NCI-H82 treated with DMSO at 0.1 percent for 48 hours (cell line): ENCODE results near the gene ABI3.

ENCODE experiments used
- DNase-seq: peaks from one replicate; lab custom pipeline; 2025; ENCODE audit not compliant: unreplicated experiment; lab: John Stamatoyannopoulos, UW

The ABI3 gene

GRCh38 chr17:49197346-49197998, 13.0 kb upstream of the ABI3 start:
- no peak for DNase-seq

DNA sequence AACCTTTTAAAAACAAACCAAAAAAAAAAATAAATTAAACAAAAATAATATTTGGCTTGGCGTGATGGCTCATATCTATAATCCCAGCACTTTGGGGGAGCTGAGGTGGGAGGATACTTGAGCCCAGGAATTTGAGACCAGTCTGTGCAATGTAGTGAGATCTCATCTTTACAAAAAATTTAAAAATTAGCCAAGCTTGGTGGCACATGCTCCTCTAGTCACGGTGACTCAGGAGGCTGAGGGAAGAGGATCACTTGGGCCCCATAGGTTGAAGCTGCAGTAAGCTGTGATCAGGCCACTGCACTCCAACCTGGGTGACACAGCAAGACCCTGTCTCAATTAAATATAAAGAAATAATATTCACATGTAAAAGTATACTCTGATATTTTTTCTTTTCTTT, 12.3 kb upstream of the ABI3 start:
- no peak for DNase-seq

GRCh38 chr17:49200423-49201083, 10.0 kb upstream of the ABI3 start:
- peak; percentile 91 for DNase-seq

DNA sequence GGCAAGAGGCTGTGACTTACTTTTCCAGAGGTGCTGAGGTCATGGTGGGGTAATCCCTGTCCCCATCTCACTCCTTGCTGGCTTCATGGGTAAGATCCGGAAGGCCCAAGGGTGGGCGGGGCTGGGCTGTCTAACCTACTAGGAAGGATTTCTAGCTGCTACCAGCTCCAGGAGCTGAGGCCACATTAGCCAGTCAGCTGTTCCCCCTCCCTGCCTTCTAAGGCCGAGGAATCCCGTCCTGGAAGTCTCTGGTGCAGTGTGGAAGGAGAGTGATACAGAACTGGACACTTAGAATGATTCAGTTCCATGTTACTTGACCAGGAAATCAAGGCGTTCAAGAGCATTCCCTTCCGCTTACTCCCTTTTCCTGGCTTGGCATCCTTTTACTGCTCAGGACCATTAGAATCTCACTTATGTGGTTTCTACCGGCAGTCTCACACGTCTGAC, 9.0 kb upstream of the ABI3 start:
- peak; percentile 82 for DNase-seq

GRCh38 chr17:49203796-49204195, 6.7 kb upstream of the ABI3 start:
- DNase-seq, result no peak

- DNase-seq, result no peak
Measured at GRCh38 chr17:49204516-49204915, 6.0 kb upstream of the ABI3 start.

GRCh38 chr17:49209061-49209571, 1.4 kb upstream of the ABI3 start:
- peak; percentile 65 for DNase-seq

DNA sequence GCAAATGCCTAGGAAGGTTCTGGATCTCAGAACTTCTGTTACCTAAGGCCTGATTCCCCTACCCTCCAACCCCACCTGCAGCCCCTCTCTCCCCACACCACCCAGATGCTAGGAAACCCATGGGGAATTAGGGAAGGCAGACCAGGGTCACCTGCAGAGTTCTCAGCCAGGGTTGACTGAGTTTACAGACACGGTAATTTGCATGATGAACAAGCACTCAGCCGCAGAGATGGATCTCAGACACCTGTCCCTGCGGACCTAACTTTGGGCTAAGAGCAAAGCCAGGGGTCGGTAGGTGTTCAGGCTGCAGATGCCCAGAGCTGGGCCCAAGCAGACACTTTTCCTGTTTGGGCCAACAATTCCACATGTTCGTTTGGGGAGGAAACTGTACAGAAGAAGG, 2.9 kb downstream of the ABI3 start:
- DNase-seq, result no peak

DNA sequence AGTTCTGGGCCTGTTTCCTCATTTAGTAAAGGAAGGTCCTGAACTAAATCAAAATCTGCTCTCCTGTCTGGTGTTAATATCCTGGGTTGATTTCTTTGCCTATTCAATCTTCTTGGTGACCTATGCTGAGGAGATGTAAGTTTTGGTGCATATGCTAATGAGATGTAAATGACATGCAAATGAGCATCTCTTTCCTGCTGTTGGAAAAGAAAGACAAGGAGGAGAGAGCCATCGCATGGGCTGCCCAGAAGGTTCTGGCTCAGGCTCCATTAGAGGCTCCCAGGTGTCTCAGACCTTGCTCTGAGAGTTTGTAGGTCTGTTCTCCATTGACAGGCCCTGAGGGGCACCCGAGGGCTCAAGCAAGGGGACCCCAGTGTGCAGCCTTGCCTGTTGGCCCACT, 3.3 kb downstream of the ABI3 start:
- no peak for DNase-seq

- DNase-seq, result no peak
Measured at GRCh38 chr17:49214676-49215360, 4.3 kb downstream of the ABI3 start.

DNA sequence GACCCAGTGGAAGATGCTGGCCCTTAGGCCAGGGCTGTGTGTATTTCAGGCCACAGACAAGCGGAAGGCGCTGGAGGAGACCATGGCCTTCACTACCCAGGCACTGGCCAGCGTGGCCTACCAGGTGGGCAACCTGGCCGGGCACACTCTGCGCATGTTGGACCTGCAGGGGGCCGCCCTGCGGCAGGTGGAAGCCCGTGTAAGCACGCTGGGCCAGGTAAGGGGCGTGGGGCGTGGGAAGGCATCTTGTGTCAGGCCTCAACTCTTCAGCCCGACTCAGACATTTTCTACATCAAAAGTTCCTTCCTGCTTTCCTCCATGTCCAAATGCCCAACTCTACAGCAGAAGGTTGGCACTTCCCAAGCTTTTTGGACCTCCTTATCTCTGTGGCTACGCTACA, 6.0 kb downstream of the ABI3 start:
- no peak for DNase-seq

DNA sequence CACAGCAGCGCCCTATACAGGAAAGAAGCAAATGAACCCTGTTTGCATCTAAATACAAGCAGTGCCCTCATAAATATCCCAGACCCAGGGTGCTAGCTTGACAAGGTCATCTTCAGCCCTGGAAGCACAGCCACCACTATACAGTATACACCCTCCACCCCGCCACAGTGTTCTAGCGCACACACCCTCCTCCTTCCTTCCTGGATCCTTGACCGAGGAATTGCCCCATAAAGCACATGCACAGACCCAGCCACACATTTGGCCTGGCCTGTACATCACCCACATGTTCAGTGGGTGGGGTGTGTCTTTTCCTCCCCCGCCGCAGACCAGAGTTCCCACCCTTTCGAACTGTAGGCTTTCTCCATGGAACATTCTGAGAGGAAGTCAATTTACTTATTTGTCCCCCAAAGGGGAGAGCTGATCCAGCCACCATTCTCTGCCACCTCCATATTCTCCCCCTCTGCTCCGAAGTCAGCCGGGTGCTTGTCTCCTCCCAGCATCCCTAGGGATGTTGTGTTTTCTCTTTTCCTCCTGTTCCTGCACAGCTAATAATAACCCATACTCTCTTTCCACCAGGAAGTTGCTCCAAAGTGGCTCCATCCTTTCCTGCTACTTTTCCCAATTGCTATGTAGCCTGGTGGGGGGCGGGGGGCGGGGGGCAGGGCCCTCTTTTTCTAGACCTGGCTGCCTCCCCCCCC, 6.6 kb downstream of the ABI3 start:
- no peak for DNase-seq

DNA sequence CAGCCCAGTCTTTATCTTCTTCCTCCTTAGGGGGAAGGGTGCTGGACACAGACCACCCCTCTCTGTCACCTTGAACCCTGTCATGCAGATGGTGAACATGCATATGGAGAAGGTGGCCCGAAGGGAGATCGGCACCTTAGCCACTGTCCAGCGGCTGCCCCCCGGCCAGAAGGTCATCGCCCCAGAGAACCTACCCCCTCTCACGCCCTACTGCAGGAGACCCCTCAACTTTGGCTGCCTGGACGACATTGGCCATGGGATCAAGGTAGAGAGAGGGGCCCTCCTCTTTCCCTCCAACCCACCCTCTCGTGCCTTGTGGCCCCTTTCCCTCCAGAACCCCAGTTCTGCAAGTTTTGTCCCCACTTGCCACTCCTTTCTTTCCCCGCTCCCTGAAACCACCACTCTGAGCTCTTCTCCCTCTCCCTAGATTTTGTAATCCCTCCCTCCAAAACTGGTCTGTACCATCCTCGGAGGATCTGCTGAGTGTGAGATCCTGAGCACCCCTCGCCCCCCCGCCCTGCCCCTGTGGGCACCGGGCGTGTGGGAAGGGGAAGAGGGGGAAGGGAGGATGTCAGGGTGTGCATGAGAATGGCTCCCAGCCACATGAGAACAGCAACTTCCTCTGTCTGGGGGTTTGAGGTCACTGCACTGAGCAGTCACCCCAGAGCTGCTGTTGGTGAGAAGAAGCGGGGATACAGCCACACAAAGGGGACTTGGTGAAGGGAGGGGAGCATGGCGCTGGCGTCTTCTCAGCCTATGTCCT, 7.3 kb downstream of the ABI3 start:
- DNase-seq, result no peak

GRCh38 chr17:49218941-49219913, 8.7 kb downstream of the ABI3 start:
- no peak for DNase-seq

GRCh38 chr17:49219987-49220386, 9.5 kb downstream of the ABI3 start:
- DNase-seq, result no peak

GRCh38 chr17:49223168-49223516, 12.6 kb downstream of the ABI3 start:
- DNase-seq, result no peak

DNA sequence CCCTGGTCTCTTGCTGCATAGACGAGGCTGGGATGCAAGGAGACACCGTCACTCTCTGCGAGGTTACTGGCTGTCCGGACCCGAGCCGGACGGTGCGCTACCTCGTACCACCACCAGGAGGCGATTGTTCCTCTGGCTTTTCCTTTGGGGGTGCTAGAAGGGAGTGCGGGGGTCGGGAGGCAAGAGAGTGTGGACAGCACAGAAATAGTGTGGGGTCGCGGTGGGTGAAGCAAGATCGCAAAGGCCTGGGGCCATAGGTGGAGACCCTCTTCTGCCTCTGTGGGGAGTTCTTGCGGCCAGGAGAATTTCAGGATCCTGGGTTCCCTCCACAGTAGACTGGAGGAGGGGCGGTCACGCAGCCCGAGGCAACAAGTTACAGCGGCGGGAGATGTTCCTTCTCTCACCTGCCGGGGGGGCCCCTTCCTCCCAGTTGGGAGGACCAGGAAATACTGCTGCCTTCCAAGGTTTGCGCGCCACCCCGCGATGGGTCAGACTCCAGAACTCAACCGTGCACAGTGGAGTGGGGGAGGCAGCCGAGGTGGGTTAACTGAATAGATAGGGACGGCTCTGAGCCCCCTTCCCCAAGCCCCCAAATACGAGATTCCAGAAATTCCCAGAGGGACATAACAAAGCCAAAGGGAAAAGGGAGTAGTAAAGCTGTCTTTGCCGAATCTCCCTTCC, 13.2 kb downstream of the ABI3 start:
- DNase-seq, result peak; percentile 11

DNA sequence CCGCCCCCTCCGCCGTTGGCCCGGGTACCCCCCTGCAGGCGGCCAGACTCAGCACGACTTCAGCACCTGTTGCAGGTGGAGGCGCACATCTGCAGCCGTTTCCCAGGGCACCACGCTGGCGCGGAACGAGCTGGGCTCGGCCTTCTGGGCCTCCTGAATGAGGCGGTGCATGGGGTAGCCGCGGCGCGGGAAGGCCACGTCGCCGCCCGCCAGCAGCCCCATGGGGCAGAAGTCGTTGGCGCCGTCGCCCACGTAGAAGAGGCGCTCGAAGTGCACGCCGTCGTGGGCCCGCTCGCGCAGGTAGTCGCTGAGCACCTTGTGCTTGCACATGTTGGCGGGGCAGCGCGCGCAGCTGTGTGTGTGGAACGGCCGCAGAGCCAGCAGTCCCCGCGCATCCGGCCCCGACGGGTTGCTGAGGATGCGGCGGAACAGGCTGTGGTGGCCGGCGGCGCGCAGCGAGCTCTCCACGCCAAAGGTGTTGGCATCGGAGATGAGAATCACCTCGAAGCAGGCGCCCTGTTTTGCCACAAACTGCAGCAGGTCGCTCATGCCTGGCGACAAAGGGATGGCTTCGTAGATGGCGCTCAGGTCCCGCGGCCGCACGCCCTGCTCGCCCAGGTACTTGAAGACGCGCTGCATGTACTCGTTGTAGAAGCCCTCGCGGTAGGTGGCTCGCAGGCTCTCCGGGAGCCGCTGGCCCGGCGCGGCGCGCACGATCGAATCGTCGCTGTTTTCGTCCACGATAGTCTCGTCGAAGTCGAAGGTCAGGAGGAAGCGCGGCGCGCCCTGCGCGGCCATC, 13.9 kb downstream of the ABI3 start:
- no peak for DNase-seq
